H9 (cell line): Measurements from ENCODE around the gene FRZB. TPM values are rescaled to one million over a fixed set of nuclear protein-coding genes. Genes with fewer than 3 reads are reported as not detected.

Source experiments
- DNase-seq: peaks from one replicate; pipeline ENCODE4 v3.0.0-alpha.2; 2017
- H2AFZ ChIP-seq: one replicate; pipeline ENCODE4 v1.6.1; 2013; ENCODE audit warnings: mild to moderate bottlenecking, low read length, control low read depth, moderate library complexity
- H2AK5ac ChIP-seq: 2 replicates; pipeline ENCODE4 v1.6.1; 2013; ENCODE audit warnings: low read length, control low read depth, mixed read lengths; ENCODE audit not compliant: insufficient read length
- H2BK120ac ChIP-seq: one replicate; pipeline ENCODE4 v1.6.1; 2013; ENCODE audit warnings: low read depth, mild to moderate bottlenecking, low read length, control low read depth, inconsistent platforms; ENCODE audit not compliant: poor library complexity, severe bottlenecking
- H2BK12ac ChIP-seq: 2 replicates; pipeline ENCODE4 v1.6.1; 2013; ENCODE audit warnings: low read length, control low read depth, mixed read lengths, low read depth; ENCODE audit not compliant: insufficient read length
- H2BK15ac ChIP-seq: 2 replicates; pipeline ENCODE4 v1.6.1; 2013; ENCODE audit warnings: low read depth, low read length, control low read depth
- H2BK20ac ChIP-seq: one replicate; pipeline ENCODE4 v1.6.1; 2013; ENCODE audit warnings: low read depth, mild to moderate bottlenecking, low read length, control low read depth, inconsistent platforms; ENCODE audit not compliant: poor library complexity, severe bottlenecking
- H2BK5ac ChIP-seq: 2 replicates; pipeline ENCODE4 v1.6.1; 2013; ENCODE audit warnings: low read length, control low read depth, mixed read lengths; ENCODE audit not compliant: insufficient read length
- H3K14ac ChIP-seq: 2 replicates; pipeline ENCODE4 v1.6.1; 2013; ENCODE audit warnings: low read length, control low read depth; ENCODE audit not compliant: insufficient read depth
- H3K18ac ChIP-seq: 2 replicates; pipeline ENCODE4 v1.6.1; 2013; ENCODE audit warnings: low read depth, mild to moderate bottlenecking, mixed read lengths, low read length, control low read depth; ENCODE audit not compliant: insufficient read length
- H3K23ac ChIP-seq: 2 replicates; pipeline ENCODE4 v1.6.1; 2013; ENCODE audit warnings: low read length, control low read depth, mixed read lengths, low read depth; ENCODE audit not compliant: insufficient read length
- H3K23me2 ChIP-seq: 2 replicates; pipeline ENCODE4 v1.6.1; 2013; ENCODE audit warnings: low read depth, mild to moderate bottlenecking, mixed read lengths, low read length, control low read depth; ENCODE audit not compliant: insufficient read length, poor library complexity, severe bottlenecking
- H3K27ac ChIP-seq: 2 replicates; pipeline ENCODE4 v1.5.1; 2013; ENCODE audit warnings: low read length, control low read depth, mixed read lengths, low read depth; ENCODE audit not compliant: insufficient read length
- H3K27me3 ChIP-seq: 2 replicates; pipeline ENCODE4 v1.6.1; 2013; ENCODE audit warnings: low read length, control low read depth, inconsistent platforms; ENCODE audit not compliant: insufficient read depth
- H3K4ac ChIP-seq: 2 replicates; pipeline ENCODE4 v1.6.1; 2013; ENCODE audit warnings: low read depth, mild to moderate bottlenecking, control low read depth, inconsistent platforms, low read length, moderate library complexity
- H3K4me1 ChIP-seq: 2 replicates; pipeline ENCODE4 v1.6.1; 2013; ENCODE audit warnings: low read length, control low read depth, inconsistent platforms; ENCODE audit not compliant: insufficient read depth
- H3K4me2 ChIP-seq: 2 replicates; pipeline ENCODE4 v1.6.1; 2013; ENCODE audit warnings: low read length, control low read depth, mixed read lengths; ENCODE audit not compliant: insufficient read length, insufficient read depth
- H3K56ac ChIP-seq: 2 replicates; pipeline ENCODE4 v1.6.1; 2013; ENCODE audit warnings: low read depth, mild to moderate bottlenecking, mixed read lengths, low read length, control low read depth; ENCODE audit not compliant: insufficient read length
- H3K79me1 ChIP-seq: 2 replicates; pipeline ENCODE4 v1.6.1; 2013; ENCODE audit warnings: low read depth, mild to moderate bottlenecking, moderate library complexity, low read length, control low read depth, inconsistent platforms; ENCODE audit not compliant: insufficient read depth, poor library complexity, severe bottlenecking
- H3K79me2 ChIP-seq: 2 replicates; pipeline ENCODE4 v1.6.1; 2013; ENCODE audit warnings: low read length, control low read depth, inconsistent platforms; ENCODE audit not compliant: insufficient read depth
- H3K9ac ChIP-seq: 2 replicates; pipeline ENCODE4 v1.6.1; 2013; ENCODE audit warnings: low read length, control low read depth, mixed read lengths; ENCODE audit not compliant: insufficient read length; ENCODE audit errors: extremely low read depth
- H3K9me3 ChIP-seq: one replicate; pipeline ENCODE4 v1.6.1; 2013; ENCODE audit warnings: low read depth, low read length, inconsistent platforms; ENCODE audit not compliant: control insufficient read depth
- H3T11ph ChIP-seq: one replicate; pipeline ENCODE4 v1.6.1; 2013; ENCODE audit warnings: mild to moderate bottlenecking, low read length, control low read depth, inconsistent platforms
- H4K20me1 ChIP-seq: one replicate; pipeline ENCODE4 v1.6.1; 2013; ENCODE audit not compliant: control insufficient read depth, insufficient read length, insufficient read depth
- H4K5ac ChIP-seq: 2 replicates; pipeline ENCODE4 v1.6.1; 2013; ENCODE audit warnings: low read depth, mild to moderate bottlenecking, mixed read lengths, low read length, control low read depth; ENCODE audit not compliant: insufficient read length
- H4K8ac ChIP-seq: replicated peaks from 2 replicates; pipeline ENCODE4 v1.6.1; 2013; ENCODE audit warnings: low read length, control low read depth, mixed read lengths, low read depth; ENCODE audit not compliant: insufficient read length
- H4K91ac ChIP-seq: 2 replicates; pipeline ENCODE4 v1.6.1; 2013; ENCODE audit warnings: low read depth, mild to moderate bottlenecking, moderate library complexity, mixed read lengths, low read length, control low read depth; ENCODE audit not compliant: insufficient read length
- H3K27ac Mint-ChIP-seq, 3 experiments: 2 replicates in 2 of 3; 3 replicates in 1 of 3; pipeline ENCODE4 v1.8.0; 2020 to 2021; ENCODE audit warnings: mixed read lengths in 3 of 3, mild to moderate bottlenecking in 1 of 3, moderate library complexity in 1 of 3
- H3K27me3 Mint-ChIP-seq: 2 replicates; pipeline ENCODE4 v1.8.0; 2021; ENCODE audit warnings: low read depth, mild to moderate bottlenecking, moderate library complexity, mixed read lengths
- H3K36me3 Mint-ChIP-seq, 3 experiments: 2 replicates in 2 of 3; 3 replicates in 1 of 3; pipeline ENCODE4 v1.8.0; 2020 to 2021; ENCODE audit warnings: low read depth in 3 of 3, mixed read lengths in 3 of 3; ENCODE audit not compliant: insufficient read depth in 1 of 3
- H3K4me1 Mint-ChIP-seq, 2 experiments: 2 replicates each; pipeline ENCODE4 v1.8.0; 2020; ENCODE audit warnings: mixed read lengths in 2 of 2
- H3K4me3 Mint-ChIP-seq, 2 experiments: 2 replicates in 1 of 2; 3 replicates in 1 of 2; pipeline ENCODE4 v1.8.0; 2020 to 2021; ENCODE audit warnings: mild to moderate bottlenecking in 2 of 2, mixed read lengths in 2 of 2, moderate library complexity in 1 of 2
- H3K9me3 Mint-ChIP-seq, 2 experiments: 2 replicates in 1 of 2; 3 replicates in 1 of 2; pipeline ENCODE4 v1.8.0; 2020; ENCODE audit warnings: mild to moderate bottlenecking in 2 of 2, mixed read lengths in 2 of 2, moderate library complexity in 1 of 2
- CTCF ChIP-seq: fragments of 200-600 bp; sonication (generic); conservative IDR thresholded peaks from 3 replicates; pipeline ENCODE4 v1.8.0; 2021; ENCODE audit warnings: antibody characterized with exemption, mild to moderate bottlenecking
- WGBS: extraction: QIAGEN DNeasy Blood & Tissue Kit; methylation state at CpG from one replicate; pipeline ENCODE4 v1.1.7; 2013; ENCODE audit warnings: missing lambda C conversion rate, low lambda C conversion rate, mixed read lengths; ENCODE audit not compliant: insufficient read length; ENCODE audit errors: extremely low coverage; 5-methylcytosine and 5-hydroxymethylcytosine counted together
- total RNA-seq: library from RNA; stranded (reverse); gene quantifications from 2 replicates; pipeline ENCODE4 v1.2.1, GENCODE V29; 2021

The FRZB gene
- total RNA-seq, 1 experiment from 2014 or later = 1.1 TPM

DNA sequence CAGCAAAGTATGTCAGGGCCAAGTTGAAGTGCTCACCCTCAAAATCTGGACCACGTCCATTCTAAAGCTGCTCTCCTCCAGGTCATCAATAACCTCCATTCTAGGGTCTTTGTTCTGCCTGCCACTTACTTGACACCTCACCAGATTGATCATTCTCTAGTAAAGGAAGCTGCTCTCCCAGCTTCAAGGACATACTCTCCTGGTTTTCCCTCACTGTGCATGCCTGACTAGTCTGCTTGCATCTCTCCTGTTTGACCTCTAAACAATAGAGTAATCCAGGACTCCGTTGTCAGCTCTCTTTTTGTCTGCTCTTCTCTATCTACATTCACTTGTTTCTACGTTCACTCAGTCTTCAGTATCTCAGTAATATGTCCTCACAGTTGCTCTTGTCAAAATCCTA, 59.1 kb downstream of the FRZB start:
- no peaks in the 10 kb centered on the region for H3K79me2 ChIP-seq
- no peak overlapping the region for H3K4ac ChIP-seq
- WGBS = no CpG with 5 or more reads among the region's 3 CpGs
- H3K4me1 ChIP-seq = no peaks in the 10 kb centered on the region
- H2BK12ac ChIP-seq = no peak overlapping the region
- no peak overlapping the region for H2BK15ac ChIP-seq
- Mint-ChIP-seq H3K4me1 (peaks cover 8 to 9% of the 10 kb centered on the region in 2 experiments), H3K36me3 (no peaks in the 10 kb centered on the region), H3K9me3 (no peaks in the 10 kb centered on the region; a peak in 1 of 5 replicates), H3K27ac (no peak overlapping the region), H3K27me3 (no peaks in the 10 kb centered on the region; the same call in 1 of the 2 replicates), H3K4me3 (no peak overlapping the region)
- no peak overlapping the region for H3K56ac ChIP-seq
- H3K9me3 ChIP-seq = no peaks in the 10 kb centered on the region
- no peak overlapping the region for H2BK120ac ChIP-seq
- no peak overlapping the region for H2BK20ac ChIP-seq
- H2AK5ac ChIP-seq = no peak overlapping the region
- no peak overlapping the region for H2BK5ac ChIP-seq
- TF ChIP-seq CTCF = no peak
- no peak overlapping the region for H3T11ph ChIP-seq
- no peak overlapping the region for H4K8ac ChIP-seq
- no peak overlapping the region for H3K27ac ChIP-seq
- no peak overlapping the region for H3K9ac ChIP-seq
- DNase-seq = no peak
- H4K5ac ChIP-seq = no peak overlapping the region
- no peak overlapping the region for H3K14ac ChIP-seq
- H2AFZ ChIP-seq = no peak overlapping the region
- H3K23ac ChIP-seq = no peak overlapping the region
- H4K20me1 ChIP-seq = no peaks in the 10 kb centered on the region
- H3K27me3 ChIP-seq = no peaks in the 10 kb centered on the region
- no peak overlapping the region for H3K18ac ChIP-seq
- H3K79me1 ChIP-seq = no peaks in the 10 kb centered on the region
- no peaks in the 10 kb centered on the region for H3K23me2 ChIP-seq
- no peak overlapping the region for H4K91ac ChIP-seq
- no peak overlapping the region for H3K4me2 ChIP-seq
